HG03575 (cell line): ENCODE results near the gene RNF14.

Source experiments
- ATAC-seq: cut with Tn5 transposase; IDR thresholded peaks from one replicate; pipeline ENCODE4 v1.9.1; 2021; ENCODE audit not compliant: unreplicated experiment, insufficient number of reproducible peaks, low FRiP score; ENCODE audit errors: extremely low read depth

The RNF14 gene

DNA sequence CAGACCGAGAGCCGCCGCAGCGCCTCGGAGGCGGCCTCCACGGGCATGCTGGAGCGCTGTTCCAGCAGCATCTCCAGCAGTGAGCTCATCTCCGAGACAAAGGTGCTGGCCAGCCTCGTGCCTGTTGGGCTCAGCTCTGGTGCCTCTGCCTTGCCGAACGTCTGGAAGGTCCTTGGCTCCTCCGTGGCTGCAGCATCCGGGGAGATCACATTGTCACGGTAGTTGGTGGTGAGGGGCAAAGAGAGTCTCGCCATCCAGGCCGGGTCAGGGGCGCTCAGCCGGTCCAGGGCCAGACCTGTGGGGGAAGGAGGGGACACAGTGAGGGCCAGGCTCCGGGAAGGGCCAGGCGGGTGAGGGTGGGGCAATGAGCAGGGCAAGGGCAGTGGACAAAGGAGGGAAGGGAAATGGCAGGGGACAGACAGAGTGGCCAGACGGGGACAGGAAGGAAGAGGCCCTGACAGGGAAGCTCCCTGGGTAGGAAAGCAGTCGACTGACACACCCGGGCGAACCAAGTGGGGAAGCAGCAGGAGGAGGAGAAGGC, 23.3 kb upstream of the RNF14 start:
- no peak for ATAC-seq

DNA sequence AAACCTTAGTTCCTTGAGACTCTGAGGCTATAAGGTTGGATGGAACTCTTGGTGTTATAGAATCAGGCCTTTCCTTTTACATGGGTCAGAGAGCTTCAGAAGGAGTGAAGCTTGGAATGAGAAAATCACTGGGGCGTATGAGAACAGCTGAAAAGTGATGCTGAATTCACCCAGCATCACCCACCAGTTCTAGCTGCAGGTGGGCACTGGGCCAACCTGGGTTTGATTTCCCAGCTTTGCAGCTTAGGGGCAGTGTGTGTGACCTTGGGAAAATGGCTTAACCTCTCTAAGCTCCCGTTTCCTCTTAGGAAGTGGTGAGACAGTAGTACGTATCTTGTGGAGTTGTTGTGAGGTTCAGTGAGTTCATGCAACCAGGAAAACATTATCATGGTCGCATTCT, 21.6 kb upstream of the RNF14 start:
- ATAC-seq, result no peak

DNA sequence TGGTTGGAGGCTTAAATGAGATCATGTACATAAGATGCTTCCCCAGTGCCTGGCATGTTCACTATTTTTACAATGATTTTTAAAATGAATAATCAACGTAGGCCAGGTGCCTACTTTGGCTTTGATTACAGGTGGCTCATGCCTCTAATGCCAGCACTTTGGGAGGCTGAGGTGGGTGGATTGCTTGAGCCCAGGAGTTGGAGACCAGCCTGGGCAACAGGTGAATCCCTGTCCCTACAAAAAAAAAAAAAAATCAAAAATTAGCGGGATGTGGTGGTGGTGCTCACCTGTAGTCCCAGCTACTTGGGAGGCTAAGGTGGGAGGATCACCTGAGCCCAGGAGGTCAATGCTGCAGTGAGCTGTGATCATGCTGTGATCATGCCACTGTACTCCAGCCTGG, 20.1 kb upstream of the RNF14 start:
- ATAC-seq, result no peak

DNA sequence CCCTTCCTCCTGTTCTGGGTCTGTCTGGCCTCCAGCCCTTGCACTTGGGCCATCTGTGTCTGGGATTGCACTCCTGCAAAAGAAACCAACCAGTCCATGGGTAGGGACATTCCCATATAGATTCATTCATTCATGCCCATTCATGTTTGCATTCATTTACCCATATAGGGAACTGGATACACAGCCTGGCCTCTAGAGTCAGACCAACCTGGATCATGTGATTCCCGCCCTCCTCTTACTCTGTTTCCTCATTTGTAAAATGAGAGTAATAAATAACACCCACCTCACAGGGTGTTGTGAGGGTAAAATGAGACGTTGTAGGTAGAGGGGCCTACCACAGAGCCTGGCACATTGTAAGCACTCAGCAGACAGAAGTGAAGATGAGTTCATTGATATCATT, 19.4 kb upstream of the RNF14 start:
- no peak for ATAC-seq

DNA sequence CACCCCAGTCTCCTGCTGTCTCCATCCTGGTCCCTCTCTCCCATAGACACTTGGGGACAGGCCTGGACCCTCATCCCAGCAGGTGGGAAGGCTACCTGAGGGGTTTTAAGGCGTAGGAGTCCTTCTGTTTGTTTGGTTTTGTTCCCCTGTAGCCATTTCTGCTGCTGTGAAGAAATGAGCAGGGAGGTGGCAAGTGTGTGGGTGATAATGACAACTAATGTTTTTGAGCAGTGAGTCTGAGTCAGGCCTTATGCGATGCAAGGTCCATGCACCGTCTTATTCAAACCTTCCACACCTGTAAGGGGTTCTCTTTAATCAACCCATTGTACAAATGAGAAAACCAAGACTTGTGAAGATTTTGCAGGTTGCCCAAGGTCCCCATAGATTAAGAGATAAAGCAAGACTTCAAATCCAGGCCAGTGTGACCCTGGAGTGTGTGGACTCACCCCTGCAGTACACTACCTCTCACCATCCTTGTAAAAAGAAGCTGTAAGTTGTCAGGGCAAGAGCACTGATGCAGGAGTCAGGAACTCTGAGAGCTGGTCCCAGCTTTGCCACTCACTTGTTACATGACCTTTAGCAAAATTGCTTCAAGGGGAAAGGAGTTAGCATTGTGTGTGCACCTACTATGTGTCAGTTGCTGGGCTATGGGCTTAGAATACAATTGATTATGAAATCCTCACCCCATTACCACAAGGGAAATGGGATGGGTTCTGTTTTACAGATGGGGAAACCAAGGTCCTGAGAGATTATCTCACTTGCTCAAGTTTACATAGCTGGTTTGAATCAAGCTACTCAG, 18.5 kb upstream of the RNF14 start:
- ATAC-seq, result no peak

DNA sequence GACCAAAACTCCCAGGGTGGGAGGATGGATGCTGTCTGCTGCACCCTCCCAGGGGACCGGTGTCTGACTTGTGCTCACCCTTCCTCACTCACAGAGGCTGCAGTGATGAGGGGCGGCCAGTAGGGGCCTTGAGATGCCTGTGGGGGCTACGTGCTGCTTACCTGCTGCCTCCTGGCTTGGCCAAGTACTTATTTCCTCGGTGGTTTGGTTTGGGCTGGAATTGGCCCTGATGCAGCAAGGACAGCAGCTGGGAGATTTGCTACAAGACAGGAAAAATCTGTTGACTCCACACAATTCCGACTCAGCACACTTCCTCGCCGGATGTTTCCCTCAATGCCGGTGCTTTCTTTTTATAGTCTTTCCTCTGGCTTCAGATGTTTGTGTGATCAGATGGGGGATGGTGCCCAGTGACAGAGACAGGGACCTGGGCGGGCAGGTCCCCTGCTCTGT, 17.5 kb upstream of the RNF14 start:
- no peak for ATAC-seq

DNA sequence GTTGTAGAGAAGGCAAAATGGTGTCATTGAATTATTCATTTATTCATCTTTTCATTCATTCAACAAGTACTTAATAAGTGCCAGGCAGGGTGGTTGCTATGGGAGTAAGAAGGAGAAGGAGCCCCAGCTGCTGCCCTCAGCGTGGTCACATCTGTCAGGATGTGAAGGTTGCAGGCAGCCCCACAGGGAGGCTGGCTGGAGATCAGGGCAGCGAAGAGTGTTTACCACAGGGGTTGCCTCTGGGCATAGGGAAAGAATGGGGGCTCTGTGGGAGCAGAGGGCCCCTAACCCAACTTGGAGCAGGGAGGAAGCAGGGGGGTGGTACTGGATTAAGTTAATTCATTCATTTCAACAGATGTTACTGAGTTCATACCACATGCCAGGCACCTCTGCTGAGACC, 16.9 kb upstream of the RNF14 start:
- ATAC-seq, result no peak

DNA sequence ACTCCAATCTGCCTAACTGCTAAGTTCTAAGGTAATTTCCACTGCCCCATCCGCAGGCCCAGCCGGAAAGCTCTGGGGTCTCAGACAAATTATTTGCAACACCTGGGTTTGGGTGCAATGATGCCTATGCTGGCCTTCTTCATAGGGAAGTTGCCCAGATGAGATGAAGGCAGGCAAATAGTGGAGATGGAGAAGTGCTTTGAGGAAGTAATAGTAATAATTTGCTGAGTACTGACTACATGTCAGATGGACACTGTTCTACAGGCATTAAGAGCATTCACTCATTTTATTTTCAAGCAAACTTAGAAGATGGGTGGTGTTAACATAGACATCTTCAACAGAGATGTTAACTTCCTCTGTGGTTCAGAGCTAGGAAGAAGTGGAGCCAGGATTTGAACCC, 14.7 kb upstream of the RNF14 start:
- no peak for ATAC-seq

DNA sequence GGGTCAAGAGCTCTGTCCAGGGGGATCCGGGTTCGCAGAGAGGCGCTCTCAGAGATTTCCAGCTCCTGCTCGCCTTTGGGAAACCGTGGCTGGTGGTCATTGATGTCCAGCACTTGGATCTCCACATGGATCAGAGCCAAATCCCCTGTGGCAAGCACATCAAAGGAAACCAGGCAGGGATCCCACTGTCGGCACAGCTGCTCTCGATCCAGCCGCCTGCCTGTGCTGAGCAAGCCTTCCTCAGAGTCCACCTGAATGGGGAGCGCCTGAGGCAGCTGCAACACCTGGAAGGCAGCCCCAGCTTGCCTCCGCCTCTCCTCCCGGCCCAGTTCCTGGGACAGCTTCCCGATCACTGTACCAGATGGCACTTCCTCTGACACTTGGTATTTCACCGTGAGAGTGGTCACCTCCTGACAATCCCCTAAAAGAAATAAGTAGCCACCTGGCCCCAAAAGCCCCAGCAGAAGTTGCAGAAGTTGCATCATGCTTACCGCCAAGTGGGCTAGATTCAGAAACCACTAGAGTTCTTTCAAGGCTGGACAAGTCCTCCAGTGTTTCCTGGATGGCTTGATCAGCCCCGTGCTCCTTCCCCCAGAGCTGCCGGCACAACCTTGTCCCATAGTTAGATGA, 11.4 kb upstream of the RNF14 start:
- no peak for ATAC-seq

DNA sequence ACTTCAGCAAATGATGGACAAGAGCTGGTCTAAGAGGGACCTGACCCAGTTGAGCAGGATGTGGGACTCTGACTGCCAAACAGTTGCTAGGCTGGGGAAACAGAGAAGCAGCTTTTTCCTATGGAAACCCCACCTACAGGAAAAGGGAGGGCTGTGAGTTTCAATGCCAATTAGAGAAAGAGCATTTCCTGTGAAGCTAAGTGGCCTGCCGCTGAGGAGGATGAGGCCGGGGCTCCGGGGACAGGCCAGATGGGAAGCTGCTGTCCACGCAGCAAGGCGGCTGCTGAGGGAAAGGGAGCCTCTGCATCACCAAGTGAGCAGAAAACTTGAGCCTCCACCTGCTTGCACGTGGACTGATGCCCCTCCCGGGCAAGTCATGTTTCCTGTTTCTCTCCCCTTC, 10.8 kb upstream of the RNF14 start, which contains the start of gene PCDH12:
Gene PCDH12, minus strand, starts transcription at position 90 of the 400 bp plus-strand sequence. CDS start 351 bp downstream, outside the sequence.
- no peak for ATAC-seq

DNA sequence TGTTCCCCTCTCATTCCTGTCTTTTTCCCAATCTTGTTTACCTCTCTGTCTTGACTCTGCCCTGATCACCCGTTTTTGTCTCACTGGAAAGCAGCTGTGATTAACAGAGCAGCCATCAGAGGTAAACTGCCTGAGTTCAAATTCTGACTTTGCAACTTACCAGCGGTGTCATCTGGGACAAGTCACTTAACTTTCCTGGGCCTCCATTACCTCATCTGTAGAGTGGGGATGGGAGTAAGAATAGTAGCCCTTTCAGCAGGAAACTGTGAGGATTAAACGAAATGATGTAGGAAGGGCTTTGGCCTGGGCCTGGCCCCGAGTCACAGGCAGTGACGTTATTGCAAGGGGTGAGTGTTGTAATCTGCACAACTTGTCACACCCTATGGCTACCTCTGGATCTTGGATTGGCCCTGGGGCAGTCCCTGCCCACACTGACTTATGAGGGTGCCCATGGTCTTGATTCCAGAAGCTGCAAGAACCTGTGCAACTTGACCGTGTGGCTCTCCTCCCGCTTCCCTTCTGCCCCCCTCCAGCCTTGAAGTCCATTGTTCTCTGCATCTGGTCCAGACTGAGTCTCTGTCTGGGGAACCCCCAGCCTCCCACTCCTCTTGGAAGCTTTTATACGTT, 10.2 kb upstream of the RNF14 start:
- ATAC-seq, result no peak

DNA sequence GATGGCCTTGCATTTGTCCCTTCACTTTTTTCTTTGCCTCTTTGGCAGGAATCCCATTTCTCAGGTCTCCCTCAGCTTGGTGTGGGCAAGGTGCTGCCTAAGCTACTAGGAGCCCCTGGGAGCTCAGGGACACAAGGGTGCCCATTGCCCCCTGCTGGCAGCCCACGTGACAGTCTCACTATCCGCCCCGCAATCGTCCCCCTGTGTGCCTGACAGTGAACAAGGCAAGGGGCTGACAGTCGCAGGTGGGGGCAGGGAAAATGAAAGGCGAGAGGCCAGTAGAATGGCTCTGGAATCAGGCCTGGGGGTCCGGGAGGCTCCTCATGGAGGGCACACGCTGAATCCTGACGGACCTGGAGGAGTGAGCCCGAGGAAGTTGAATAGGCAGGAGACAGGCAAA, 8.9 kb upstream of the RNF14 start:
- ATAC-seq, result no peak

DNA sequence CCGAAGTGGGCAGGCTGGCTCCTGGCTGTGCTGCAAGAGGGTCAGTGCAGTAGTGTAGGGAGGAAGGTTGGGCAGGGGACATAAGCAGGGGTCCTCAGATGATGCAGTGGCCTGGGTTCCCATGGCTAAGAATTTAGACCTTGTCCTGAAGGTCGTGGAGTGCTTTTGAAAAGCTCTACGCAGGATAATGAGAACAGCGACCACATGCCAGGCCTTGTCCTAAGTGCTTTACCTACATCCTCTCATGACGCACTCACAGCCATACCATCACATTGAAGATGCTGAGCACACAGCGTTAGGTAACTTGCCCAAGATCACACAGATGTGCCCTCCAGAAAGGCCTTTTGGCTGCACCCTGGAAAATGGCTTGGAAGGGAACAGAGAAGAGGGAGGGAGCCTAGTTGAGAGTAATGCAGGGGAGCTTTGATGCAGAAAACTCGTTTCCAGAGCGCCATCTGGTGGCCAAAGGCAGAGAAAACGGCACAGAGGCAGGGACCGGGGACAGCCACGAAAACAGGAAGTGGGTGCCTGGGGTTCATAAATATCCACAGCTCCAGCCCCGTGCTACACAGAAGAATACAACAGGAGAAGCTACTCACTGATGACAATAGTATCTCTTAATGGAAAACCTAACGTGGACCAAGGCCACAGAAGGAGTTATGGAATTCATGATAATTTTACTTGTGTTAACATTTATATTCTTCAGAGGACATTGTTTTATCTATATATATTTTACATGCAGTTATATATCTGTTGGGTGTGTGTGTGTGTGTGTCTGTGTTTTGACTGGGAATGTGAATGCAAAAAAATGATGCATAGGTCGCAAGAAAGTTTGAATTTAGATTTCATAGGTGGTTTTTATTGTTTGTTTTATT, 8.2 kb upstream of the RNF14 start:
- ATAC-seq, result peak; percentile 64

DNA sequence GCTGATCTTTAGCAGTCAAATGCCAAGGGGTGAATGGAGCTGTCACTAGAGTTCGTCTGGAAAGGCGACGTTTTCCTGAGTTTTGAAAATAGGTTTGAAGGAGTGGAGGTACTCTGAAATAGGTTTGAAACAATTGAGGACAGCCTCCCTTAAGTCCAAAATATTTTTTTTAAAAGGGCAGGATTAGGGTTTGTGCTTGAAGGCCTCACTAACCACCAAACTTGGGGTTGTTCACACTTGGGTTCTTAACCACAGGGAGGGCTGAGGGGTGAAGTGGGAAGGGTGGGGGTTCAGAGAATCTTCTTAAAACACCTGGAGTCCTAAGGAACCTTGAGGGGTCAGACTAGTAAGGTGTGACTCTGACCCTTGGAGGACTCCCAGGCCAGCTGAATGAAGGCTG, 7.4 kb upstream of the RNF14 start:
- ATAC-seq, result no peak

DNA sequence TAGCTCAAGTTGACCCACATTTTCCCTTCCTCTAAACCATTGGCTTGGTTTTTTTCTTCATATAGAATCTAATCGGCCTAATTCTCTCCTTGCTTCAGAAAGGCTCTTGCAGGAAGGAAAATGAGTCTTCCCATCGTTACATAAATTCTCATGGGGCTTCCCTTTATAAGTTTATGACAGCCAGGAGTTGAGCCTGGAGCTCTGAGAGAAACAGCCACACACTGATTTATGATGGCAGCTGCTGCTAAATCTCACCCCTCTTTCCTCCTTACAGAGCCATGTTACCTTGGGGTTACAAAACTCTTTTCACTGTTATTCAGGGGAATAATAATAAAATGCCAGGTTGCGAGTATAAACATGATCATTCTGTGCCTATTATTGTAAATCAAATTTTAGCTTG, 5.2 kb upstream of the RNF14 start:
- ATAC-seq, result no peak

DNA sequence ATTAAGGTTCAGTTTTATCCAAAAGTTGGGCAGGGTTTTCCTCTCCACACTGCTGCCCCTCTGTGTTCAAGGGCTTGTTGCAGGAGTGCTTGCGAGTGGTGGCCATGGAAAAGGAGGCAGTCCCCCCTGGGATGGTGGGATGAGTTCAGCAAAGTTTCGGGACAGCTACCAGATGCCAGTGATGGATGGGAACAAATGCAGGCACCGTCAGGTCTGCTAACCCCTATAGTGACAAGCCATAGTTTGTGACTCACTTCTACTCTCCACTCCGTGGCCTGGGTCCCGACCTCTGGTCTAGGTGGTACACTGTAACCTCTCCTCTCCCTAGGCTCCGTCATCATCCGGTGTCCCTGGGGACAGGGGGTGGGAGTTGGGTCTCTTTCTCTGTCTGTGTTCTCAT, 3.8 kb upstream of the RNF14 start:
- no peak for ATAC-seq

DNA sequence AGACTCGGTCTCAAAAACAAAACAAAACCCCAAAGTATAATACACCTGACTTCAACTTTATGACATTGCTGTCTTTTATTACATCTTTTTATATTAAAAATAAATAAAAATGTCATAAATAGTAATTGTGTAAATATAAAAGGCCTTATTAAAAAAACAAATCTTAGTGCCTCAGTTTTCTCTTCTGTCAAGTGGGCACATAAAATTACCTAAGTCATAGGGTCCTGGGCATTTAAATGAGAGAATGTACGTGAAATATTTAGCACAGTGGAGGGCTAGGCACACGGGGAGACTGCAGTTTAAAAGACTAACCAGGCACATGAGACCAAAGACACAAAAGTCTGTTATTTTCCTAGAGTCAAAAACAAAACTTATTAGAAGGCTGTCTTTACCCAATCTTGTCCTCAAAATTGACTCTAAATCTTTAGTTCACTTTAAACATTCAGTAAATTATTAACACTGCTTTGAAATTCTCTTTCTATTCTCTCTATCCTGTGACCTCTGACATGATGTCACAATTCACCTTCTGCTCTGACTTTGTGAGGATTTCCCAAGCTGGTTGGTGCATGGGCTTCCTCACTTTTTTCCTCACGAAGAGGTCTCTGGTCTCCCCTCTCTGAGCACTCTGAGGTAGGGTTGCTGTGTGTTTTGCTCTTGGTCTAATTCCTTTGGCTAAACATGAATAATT, 2.5 kb upstream of the RNF14 start:
- no peak for ATAC-seq

DNA sequence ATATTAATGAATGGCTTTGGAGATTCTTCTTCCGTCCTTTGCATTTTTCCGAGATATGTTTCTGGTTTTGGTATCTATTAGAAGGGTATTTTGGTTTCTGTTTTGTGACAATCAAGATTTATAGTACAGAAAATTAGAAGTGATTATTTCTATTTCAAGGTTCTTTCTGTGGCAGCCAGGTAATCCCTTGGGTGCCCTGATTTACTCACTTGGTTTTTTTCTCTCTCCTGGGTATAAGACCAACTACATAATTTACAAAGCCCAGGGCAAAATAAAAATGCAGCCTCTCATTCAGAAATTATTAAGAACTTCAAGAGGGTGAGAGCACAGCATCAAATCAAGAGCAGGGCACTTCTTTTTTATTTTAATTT, 2.0 kb upstream of the RNF14 start:
- no peak for ATAC-seq
